Activated naive CD8-positive, alpha-beta T cell treated with anti-CD3 and anti-CD28 coated beads, Interleukin-2, amount 50 U/mL, for 24 hours (primary cell): ENCODE data around the gene TMEM138.

ENCODE experiments used
- ATAC-seq: fragments of 150-1000 bp; cut with Tn5 transposase; one replicate; pipeline ENCODE4 v1.10.0; 2021
- DNase-seq: peaks from one replicate; pipeline ENCODE4 v3.0.0; 2021
- H3K27ac Mint-ChIP-seq: one replicate; pipeline ENCODE4 v1.8.0; 2021; ENCODE audit warnings: mild to moderate bottlenecking, mixed read lengths
- H3K27me3 Mint-ChIP-seq: one replicate; pipeline ENCODE4 v1.8.0; 2021; ENCODE audit warnings: mixed read lengths
- H3K36me3 Mint-ChIP-seq: one replicate; pipeline ENCODE4 v1.8.0; 2021; ENCODE audit warnings: low read depth, mixed read lengths
- H3K4me1 Mint-ChIP-seq: one replicate; pipeline ENCODE4 v1.8.0; 2021; ENCODE audit warnings: mixed read lengths
- H3K4me3 Mint-ChIP-seq: one replicate; pipeline ENCODE4 v1.8.0; 2021; ENCODE audit warnings: mild to moderate bottlenecking, moderate library complexity, mixed read lengths
- H3K9me3 Mint-ChIP-seq: one replicate; pipeline ENCODE4 v1.8.0; 2021; ENCODE audit warnings: mixed read lengths

Gene TMEM138

DNA sequence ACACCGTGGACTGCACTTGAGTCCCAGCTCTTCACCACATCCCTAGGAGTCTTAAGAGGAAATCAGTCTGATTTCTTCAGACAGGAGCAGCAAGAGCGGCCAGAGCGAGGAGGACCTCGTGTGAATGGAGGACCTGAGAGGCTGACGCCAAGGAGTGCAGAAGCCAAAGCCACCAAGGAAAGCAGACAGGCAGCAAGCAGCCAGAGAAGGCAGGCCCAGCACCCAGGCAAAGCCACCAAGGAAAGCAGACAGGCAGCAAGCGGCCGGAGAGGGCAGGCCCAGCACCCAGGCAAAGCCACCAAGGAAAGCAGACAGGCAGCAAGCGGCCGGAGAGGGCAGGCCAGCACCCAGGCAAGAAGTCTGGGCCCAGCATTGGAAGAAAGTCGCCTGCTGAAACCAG is 12.3 kb upstream of the TMEM138 start:
- Mint-ChIP-seq H3K36me3 (peaks cover 11% of the 10 kb centered on the region), H3K27me3 (no peaks in the 10 kb centered on the region), H3K27ac (no peak overlapping the region), H3K4me1 (no peaks in the 10 kb centered on the region), H3K4me3 (no peak overlapping the region), H3K9me3 (no peaks in the 10 kb centered on the region)
- DNase-seq (no peak), ATAC-seq (no peak)

DNA sequence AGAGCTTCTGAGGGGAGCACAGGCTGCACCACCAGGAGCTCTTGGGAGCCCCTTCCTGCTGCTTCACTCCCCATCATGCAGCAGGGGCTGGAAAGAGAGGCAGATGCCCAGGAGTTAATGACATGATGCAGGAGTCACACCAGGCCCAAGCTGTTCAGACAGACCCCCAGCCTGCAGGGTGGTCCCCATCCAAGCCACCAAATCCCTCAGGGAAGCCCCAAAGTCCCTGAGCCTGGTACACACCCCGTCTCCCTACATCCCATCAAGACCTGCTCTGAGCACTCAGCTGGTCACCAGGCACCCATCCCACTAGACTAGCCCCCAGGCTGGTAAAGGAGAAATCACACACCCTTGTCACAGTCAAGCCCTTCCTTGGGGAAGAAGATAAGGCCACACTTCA is 11.8 kb upstream of the TMEM138 start:
- H3K4me3 Mint-ChIP-seq, result no peak overlapping the region
- H3K27me3 Mint-ChIP-seq, result no peaks in the 10 kb centered on the region
- peaks cover 14% of the 10 kb centered on the region for H3K36me3 Mint-ChIP-seq
- no peak for ATAC-seq
- no peaks in the 10 kb centered on the region for H3K4me1 Mint-ChIP-seq
- H3K27ac Mint-ChIP-seq, result no peak overlapping the region
- DNase-seq, result no peak
- H3K9me3 Mint-ChIP-seq, result no peaks in the 10 kb centered on the region

DNA sequence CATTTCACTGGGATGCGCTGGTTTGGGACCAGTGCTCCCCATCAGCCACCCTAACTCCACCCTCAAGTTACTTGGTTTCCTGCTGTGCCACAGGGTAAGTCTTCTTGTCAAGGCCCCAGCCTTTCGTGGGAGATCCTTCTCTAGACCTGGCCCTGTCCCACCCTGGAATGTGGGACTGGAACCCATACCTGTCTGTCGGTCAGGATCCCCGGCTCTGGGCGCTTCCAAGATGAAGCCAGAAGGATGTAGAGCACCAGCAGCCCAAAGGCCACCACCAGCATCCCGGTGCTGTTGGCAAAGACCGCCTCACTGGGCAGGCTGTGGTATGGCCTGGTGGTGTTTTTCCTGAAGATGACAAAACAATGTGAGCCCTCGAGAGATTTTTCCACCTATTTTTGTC is 11.4 kb upstream of the TMEM138 start:
- H3K4me1 Mint-ChIP-seq, result no peaks in the 10 kb centered on the region
- no peaks in the 10 kb centered on the region for H3K27me3 Mint-ChIP-seq
- H3K36me3 Mint-ChIP-seq, result peaks cover 14% of the 10 kb centered on the region
- H3K27ac Mint-ChIP-seq, result no peak overlapping the region
- H3K9me3 Mint-ChIP-seq, result no peaks in the 10 kb centered on the region
- no peak for ATAC-seq
- no peak for DNase-seq
- no peak overlapping the region for H3K4me3 Mint-ChIP-seq

DNA sequence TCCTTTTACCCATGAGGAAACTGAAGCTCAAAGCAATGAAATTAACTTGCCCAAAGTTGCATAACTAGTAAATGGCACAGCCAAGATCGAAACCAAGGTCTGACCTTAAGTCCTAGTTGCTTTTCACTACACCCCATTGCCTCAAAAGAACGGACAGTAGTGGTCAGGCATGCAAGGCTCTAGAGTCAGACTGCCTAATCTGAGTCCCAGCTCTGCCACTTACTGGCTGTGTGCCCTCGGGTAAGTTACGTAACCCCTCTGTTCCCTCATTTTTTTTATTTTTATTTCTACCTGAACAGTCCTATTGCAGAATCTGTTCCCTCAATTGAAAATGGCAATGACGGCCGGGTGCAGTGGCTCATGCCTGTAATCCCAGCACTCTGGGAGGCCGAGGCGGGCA is 10.1 kb upstream of the TMEM138 start:
- Mint-ChIP-seq H3K9me3 (no peaks in the 10 kb centered on the region), H3K27me3 (no peaks in the 10 kb centered on the region), H3K36me3 (peaks cover 15% of the 10 kb centered on the region), H3K4me1 (peaks cover 2% of the 10 kb centered on the region), H3K4me3 (no peak overlapping the region), H3K27ac (no peak overlapping the region)
- no peak for DNase-seq
- ATAC-seq, result no peak

DNA sequence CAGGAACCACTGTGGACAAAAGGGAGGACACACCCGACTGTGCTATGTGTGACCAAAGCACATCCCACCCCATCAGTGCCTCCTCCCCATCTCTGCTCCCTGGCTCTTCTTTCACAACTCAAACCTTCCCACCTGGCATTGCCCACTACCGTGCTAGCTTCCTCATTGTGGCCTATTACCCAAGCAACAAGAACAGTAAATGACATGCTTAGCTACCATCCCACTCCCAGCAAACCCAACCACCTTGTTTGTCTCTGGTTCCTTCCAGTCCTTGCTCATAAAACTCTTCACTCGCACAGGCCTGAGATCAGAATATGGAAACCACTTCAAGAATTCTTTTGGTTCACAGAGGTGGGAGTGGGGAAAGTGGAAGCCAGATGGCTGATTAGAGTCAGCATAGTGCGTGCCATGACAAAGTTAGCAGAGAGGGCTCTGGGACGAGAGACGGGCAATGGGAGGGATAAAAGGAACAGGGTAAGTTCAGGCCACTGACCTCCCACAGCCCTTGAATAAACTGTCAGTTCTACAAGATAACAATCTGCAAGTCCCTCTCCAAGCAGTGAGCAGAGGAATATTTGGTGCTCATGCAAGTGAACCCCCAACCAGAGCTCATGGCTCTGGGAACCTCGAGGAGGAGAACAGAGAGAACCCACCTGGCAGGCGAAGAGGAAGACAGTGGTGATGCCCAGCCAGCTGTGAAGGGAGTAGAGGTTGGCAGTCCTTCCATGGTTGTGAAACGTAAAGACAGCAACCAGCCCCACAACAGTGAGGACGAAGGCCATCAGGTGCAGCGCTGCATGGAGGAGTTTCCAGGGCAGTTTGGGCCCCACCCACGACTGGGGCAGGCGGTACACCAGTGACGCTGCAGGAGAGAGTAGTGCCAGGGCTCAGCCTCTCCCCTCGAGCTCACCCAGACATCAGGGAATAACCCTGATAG is 8.8 kb upstream of the TMEM138 start:
- Mint-ChIP-seq H3K4me3 (no peak overlapping the region), H3K4me1 (peaks cover 11% of the 10 kb centered on the region), H3K27me3 (no peaks in the 10 kb centered on the region), H3K36me3 (peaks cover 15% of the 10 kb centered on the region), H3K27ac (peak overlapping the region; percentile 46), H3K9me3 (no peaks in the 10 kb centered on the region)
- ATAC-seq (no peak), DNase-seq (no peak)

DNA sequence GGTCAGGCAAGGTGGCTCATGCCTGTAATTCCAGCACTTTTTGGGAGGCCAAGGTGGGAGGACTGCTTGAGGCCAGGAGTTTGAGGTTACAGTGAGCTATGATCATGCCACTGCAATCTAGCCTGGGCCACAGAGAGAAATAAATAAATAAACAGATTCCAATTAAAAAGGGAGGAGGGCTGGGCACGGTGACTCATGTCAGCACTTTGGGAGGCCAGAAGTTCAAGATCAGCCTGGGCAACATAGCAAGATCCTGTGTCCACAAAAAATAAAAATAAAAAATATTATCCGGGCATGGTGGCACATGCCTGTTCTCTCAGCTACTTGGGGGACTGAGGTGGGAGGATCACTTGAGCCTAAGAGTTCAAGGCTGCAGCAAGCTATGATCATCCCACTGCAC is 8.0 kb upstream of the TMEM138 start:
- ATAC-seq (no peak), DNase-seq (no peak)
- H3K27me3 Mint-ChIP-seq, result no peaks in the 10 kb centered on the region
- no peaks in the 10 kb centered on the region for H3K9me3 Mint-ChIP-seq
- peaks cover 15% of the 10 kb centered on the region for H3K36me3 Mint-ChIP-seq
- H3K27ac Mint-ChIP-seq, result peak overlapping the region; percentile 46
- H3K4me3 Mint-ChIP-seq, result no peak overlapping the region
- peaks cover 14% of the 10 kb centered on the region for H3K4me1 Mint-ChIP-seq

DNA sequence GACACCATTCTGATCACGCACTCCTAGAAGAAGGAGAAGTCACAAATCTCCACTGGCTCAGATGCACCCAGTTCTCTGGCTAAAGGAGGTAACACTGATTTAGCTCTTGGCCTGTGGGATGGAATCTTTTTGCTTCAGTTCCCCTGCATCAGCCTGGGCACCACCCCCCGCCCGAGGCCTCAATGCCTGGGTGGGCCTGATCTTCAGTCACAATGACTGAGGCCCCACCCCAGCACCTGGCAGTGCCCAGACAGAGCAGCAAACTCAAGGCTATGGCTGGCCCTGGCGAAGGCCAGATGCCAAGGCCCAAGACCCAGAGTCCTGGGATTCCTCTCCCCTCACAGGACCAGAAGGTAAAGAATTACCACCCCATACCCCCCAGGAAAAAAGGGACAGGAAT is 5.5 kb upstream of the TMEM138 start:
- ATAC-seq (peak; percentile 12), DNase-seq (no peak)
- H3K4me1 Mint-ChIP-seq, result peaks cover 35% of the 10 kb centered on the region
- peaks cover 12% of the 10 kb centered on the region for H3K36me3 Mint-ChIP-seq
- peak overlapping the region; percentile 70 for H3K27ac Mint-ChIP-seq
- H3K27me3 Mint-ChIP-seq, result no peaks in the 10 kb centered on the region
- H3K9me3 Mint-ChIP-seq, result no peaks in the 10 kb centered on the region
- peak overlapping the region; percentile 60 for H3K4me3 Mint-ChIP-seq

DNA sequence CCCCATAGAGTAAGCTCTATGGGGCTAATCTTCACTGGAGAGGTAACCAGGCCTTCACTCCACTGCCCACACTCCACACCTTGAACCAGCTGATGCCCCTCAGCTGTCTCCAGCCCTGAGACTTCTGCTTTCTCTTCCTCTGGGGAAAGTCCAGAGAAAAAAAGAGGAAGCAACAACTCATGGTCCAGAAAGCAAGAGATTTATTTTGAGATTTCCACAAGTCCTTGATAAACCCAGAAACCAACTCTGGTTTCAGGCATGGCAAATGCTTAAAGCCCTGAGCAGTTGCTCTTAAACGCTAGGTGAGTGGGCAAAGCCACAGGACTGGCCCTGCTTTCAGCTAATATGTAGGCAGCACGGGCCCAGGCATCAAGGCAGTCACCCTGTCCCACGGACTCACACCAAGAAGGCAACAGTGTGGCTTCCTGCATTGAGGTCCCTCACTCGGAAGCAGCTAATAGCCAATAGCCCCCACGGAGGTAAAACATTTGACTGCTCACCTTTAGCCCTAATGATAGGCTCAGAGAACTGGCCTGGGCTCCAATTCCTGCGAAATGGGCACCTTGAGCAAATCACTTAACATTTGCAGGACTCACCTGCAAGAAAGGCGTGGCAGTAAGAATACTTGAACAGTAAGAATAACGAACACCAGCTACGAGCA is 4.8 kb upstream of the TMEM138 start:
- peaks cover 15% of the 10 kb centered on the region for H3K36me3 Mint-ChIP-seq
- peak overlapping the region; percentile 60 for H3K27ac Mint-ChIP-seq
- DNase-seq (no peak), ATAC-seq (no peak)
- H3K4me1 Mint-ChIP-seq, result peaks cover 38% of the 10 kb centered on the region
- H3K9me3 Mint-ChIP-seq, result no peaks in the 10 kb centered on the region
- peak overlapping the region; percentile 45 for H3K4me3 Mint-ChIP-seq
- H3K27me3 Mint-ChIP-seq, result no peaks in the 10 kb centered on the region

DNA sequence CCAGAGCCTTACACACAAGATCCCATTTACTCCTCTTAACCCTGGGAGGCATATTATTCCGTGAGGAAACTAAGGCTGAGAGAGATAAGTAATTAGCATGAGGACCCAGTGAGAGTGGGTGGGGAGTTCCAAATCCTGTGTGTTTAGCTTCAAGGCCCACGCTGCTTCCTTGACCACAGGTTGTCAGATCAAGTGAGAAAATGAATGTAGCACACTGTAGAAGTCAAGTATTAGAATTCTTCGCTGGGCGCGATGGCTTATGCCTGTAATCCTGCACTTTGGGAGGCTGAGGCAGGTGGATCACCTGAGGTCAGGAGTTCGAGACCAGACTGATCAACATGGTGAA is 4.3 kb upstream of the TMEM138 start:
- Mint-ChIP-seq H3K4me1 (peaks cover 41% of the 10 kb centered on the region), H3K27me3 (no peaks in the 10 kb centered on the region), H3K27ac (peak overlapping the region; percentile 60), H3K36me3 (peaks cover 19% of the 10 kb centered on the region), H3K4me3 (peak overlapping the region; percentile 45), H3K9me3 (no peaks in the 10 kb centered on the region)
- DNase-seq (no peak), ATAC-seq (no peak)

DNA sequence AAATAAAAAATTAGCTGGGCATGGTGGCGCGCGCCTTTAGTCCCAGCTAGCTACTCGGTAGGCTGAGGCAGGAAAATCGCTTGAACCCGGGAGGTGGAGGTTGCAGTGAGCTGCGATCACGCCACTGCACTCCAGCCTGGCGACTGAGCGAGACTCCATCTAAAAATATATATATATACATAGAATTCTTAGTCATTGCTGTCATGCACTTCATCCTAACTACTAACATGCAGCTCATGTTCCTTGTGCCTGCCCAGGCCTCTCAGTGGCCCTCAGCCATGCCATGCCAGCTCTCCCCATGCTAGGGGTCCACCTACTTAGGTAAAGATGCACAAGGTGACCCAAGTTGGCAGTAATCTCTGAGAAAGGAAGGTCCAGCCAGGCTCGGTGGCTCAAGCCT is 3.6 kb upstream of the TMEM138 start:
- Mint-ChIP-seq H3K27ac (no peak overlapping the region), H3K4me3 (no peak overlapping the region), H3K27me3 (no peaks in the 10 kb centered on the region), H3K4me1 (peaks cover 48% of the 10 kb centered on the region), H3K9me3 (no peaks in the 10 kb centered on the region), H3K36me3 (peaks cover 20% of the 10 kb centered on the region)
- DNase-seq (no peak), ATAC-seq (no peak)

DNA sequence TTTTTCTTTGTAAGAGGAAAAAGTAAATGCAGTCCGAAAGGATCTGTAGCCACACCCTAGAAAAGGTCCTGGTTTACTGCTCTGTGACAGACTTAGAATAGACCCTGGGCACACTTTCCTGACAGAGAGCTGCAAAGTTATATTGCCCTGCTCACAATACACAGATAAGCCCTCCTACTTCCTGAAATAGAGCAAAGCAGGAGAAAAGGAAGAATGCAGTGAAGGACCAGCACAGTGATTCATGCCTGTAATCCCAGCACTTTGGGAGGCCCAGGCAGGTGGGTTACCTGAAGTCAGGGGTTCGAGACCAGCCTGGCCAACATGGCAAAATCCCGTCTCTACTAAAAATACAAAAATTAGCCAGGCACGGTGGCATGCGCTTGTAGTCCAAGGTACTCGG is 2.7 kb upstream of the TMEM138 start:
- Mint-ChIP-seq H3K27ac (peak overlapping the region; percentile 49), H3K4me1 (peaks cover 53% of the 10 kb centered on the region), H3K4me3 (peak overlapping the region; percentile 97), H3K27me3 (no peaks in the 10 kb centered on the region), H3K36me3 (peaks cover 24% of the 10 kb centered on the region), H3K9me3 (no peaks in the 10 kb centered on the region)
- ATAC-seq (no peak), DNase-seq (no peak)

DNA sequence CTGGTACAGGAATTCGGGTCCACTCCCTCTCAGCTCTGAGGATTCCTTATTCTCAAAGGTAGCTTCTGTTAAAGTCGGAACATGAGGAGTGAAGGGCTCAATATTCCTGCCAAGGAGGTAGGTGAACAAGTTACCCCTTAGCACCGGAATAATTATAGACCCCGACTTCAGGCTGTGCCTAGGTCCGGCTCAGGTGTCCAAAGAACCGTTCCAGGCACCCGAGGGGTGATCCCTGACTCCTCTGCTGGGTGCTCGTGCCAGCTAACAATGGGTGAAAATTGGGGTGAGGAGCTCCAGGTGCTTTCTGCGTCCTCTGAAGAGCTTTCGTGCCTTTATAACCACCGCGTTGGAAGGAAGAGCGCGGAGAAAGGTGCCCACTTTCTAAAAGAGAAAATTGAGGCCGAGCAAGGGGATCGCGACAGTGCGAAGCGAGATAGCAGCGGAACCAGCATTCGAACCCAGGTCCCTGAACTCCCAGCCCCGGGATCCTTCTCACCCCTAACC is 885 bp upstream of the TMEM138 start:
- Mint-ChIP-seq H3K9me3 (no peaks in the 10 kb centered on the region), H3K4me3 (peak overlapping the region; percentile 97), H3K27ac (peak overlapping the region; percentile 94), H3K27me3 (no peaks in the 10 kb centered on the region), H3K4me1 (peaks cover 53% of the 10 kb centered on the region), H3K36me3 (peaks cover 27% of the 10 kb centered on the region)
- DNase-seq (no peak), ATAC-seq (no peak)

DNA sequence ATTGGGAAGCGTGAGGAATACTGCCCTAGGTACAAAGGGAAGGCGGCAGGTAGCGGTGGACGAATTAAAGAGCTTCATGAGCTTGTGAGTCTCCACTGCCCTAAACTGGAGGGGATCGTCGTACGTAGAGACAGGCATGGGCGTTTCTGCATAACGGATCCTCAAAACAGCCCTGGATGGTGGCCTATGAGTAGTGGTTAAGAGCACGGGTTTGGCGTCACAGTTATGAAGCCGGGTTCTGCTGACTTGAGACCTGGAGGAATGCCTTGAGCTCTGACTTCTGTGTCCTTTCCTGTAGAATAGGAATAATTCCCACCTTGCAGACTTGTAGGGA is 335 bp downstream of the TMEM138 start:
- Mint-ChIP-seq H3K4me1 (peaks cover 49% of the 10 kb centered on the region), H3K27ac (peak overlapping the region; percentile 94), H3K4me3 (peak overlapping the region; percentile 97), H3K36me3 (peaks cover 36% of the 10 kb centered on the region), H3K27me3 (no peaks in the 10 kb centered on the region), H3K9me3 (no peaks in the 10 kb centered on the region)
- DNase-seq (peak; percentile 28), ATAC-seq (peak; percentile 10)

DNA sequence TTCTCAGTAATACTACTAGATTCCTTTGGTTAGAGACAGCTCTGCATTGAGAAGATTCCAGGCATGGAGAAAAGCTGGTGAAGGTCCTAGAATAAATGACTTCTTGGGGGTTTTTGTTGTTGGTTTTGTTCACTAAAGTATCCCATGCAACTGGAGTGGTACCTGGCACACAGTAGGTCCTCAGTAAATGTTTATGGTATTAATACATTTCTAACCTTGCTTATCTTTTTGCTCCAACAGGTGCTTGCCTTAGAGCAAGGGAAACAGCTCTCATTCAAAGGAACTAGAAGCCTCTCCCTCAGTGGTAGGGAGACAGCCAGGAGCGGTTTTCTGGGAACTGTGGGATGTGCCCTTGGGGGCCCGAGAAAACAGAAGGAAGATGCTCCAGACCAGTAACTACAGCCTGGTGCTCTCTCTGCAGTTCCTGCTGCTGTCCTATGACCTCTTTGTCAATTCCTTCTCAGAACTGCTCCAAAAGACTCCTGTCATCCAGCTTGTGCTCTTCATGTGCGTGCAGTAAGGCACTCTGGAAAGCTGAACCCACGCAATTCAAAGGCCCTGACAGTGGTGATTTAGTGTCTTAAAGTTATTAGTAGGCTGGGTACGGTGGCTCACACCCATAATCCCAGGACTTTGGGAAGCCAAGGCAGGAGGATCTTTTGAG is 2.0 kb downstream of the TMEM138 start:
- peaks cover 48% of the 10 kb centered on the region for H3K36me3 Mint-ChIP-seq
- H3K27ac Mint-ChIP-seq, result peak overlapping the region; percentile 94
- H3K27me3 Mint-ChIP-seq, result no peaks in the 10 kb centered on the region
- H3K4me1 Mint-ChIP-seq, result peaks cover 40% of the 10 kb centered on the region
- ATAC-seq (no peak), DNase-seq (no peak)
- H3K9me3 Mint-ChIP-seq, result no peaks in the 10 kb centered on the region
- peak overlapping the region; percentile 97 for H3K4me3 Mint-ChIP-seq

DNA sequence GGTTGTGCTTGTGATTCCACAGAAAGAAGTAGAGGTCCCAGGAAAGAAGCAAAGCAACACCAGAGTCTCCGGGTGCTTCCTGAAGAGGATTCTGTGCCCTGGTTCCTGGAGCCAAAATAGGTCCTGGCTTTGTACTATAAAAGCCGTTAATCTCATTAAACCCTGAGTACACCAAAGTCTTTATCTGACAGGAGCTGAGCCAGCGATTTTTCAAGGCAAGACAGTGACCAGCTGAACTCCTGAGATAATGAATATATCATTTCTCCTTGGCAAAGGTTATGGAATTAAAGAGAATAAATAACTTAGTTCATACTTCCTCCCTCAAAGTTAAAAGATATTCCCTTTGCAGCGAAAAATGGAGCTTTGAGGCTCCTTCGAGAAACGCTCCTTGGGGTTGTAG is 5.2 kb downstream of the TMEM138 start:
- peaks cover 30% of the 10 kb centered on the region for H3K4me1 Mint-ChIP-seq
- DNase-seq (no peak), ATAC-seq (no peak)
- H3K9me3 Mint-ChIP-seq, result no peaks in the 10 kb centered on the region
- no peaks in the 10 kb centered on the region for H3K27me3 Mint-ChIP-seq
- no peak overlapping the region for H3K4me3 Mint-ChIP-seq
- no peak overlapping the region for H3K27ac Mint-ChIP-seq
- peaks cover 66% of the 10 kb centered on the region for H3K36me3 Mint-ChIP-seq
